ENCODE measurements around the gene GARIN6. TPM values are rescaled to one million over a fixed set of nuclear protein-coding genes. Genes with fewer than 3 reads are reported as not detected.

The GARIN6 gene
- polyA plus RNA-seq = 0.91 and 2.3 TPM in 2 replicates

GRCh38 chr12:99647453-99647852, at the start of gene GARIN6:
GARIN6 (plus strand) TSS chr12:99647753; CDS start chr12:99648175, 422 bp downstream.

Measured in Purkinje cell (primary cell).